Peyer's patch (tissue), 4 donors: ENCODE measurements around the gene LBHD2.

ENCODE experiments used
- CTCF ChIP-seq, 6 experiments: fragments of 450-650 bp in 4 of 6; fragments of 200-600 bp in 2 of 6; sonication (generic) in 1 of 6; IDR thresholded peaks; one replicate each; pipeline ENCODE4 v1.5.1; 2017 to 2019; ENCODE audit warnings: antibody characterized with exemption in 6 of 6, mild to moderate bottlenecking in 3 of 6, moderate library complexity in 1 of 6
- POLR2A ChIP-seq, 2 donors: fragments of 450-650 bp; IDR thresholded peaks; one replicate each; pipeline ENCODE4 v1.5.1; 2017; ENCODE audit warnings: antibody characterized with exemption in 2 of 2, mild to moderate bottlenecking in 2 of 2, moderate library complexity in 2 of 2

- TF ChIP-seq CTCF (IDR thresholded peaks at IDR 0.05), result no peak
- TF ChIP-seq POLR2A (IDR thresholded peaks at IDR 0.05), result no peak
Measured at GRCh38 chr14:103136388-103137271, 52.6 kb downstream of the LBHD2 start.
